PC-3 (cell line): Measurements from ENCODE around the gene TIMP4. TPM values are rescaled to one million over a fixed set of nuclear protein-coding genes. Genes with fewer than 3 reads are reported as not detected.

ENCODE experiments used
- ATAC-seq: fragments of 200-7000 bp; cut with Tn5 transposase; 2 replicates; pipeline ENCODE4 v1.9.1; 2020; ENCODE audit warnings: mild to moderate bottlenecking, moderate library complexity
- BruUV-seq: library from RNA; stranded (reverse); fragments of 400-500 nt; replicated peaks from 2 replicates; lab custom pipeline; 2021; lab: Mats Ljungman, UMichigan
- CTCF ChIA-PET: fragments of 300-600 bp; sonication (Branson Sonifier 250); formaldehyde crosslinking; loops from one replicate; lab custom pipeline; 2022; ENCODE audit warnings: antibody characterized with exemption; lab: Charles Lee
- POLR2A ChIA-PET: fragments of 300-600 bp; sonication (Branson Sonifier 250); formaldehyde crosslinking; loops from one replicate; lab custom pipeline; 2022; ENCODE audit warnings: antibody characterized with exemption; ENCODE audit not compliant: unreplicated experiment; lab: Charles Lee
- DNase-seq: peaks from one replicate; pipeline ENCODE4 v3.0.0-alpha.2; 2015
- H2AFZ ChIP-seq: fragments of 300-600 bp; sonication (generic); 2 replicates; pipeline ENCODE4 v1.6.0; 2016; ENCODE audit warnings: antibody characterized with exemption, low read length
- H3F3A ChIP-seq: fragments of 300-600 bp; sonication (generic); one replicate; pipeline ENCODE4 v1.6.0; 2017; ENCODE audit warnings: antibody characterized with exemption, low read length, control low read depth, mild to moderate bottlenecking; ENCODE audit not compliant: unreplicated experiment
- H3K27ac ChIP-seq: fragments of 300-600 bp; sonication (generic); 2 replicates; pipeline ENCODE4 v1.5.1; 2016; ENCODE audit warnings: mild to moderate bottlenecking, low read length
- H3K27me3 ChIP-seq: fragments of 300-600 bp; sonication (generic); 2 replicates; pipeline ENCODE4 v1.6.1; 2016; ENCODE audit warnings: low read length, mixed read lengths
- H3K36me3 ChIP-seq: fragments of 300-600 bp; sonication (generic); 2 replicates; pipeline ENCODE4 v1.6.1; 2016; ENCODE audit warnings: low read depth, mixed run types, low read length, mixed read lengths
- H3K4me1 ChIP-seq: fragments of 300-600 bp; sonication (generic); 2 replicates; pipeline ENCODE4 v1.5.1; 2016; ENCODE audit warnings: low read length; ENCODE audit not compliant: insufficient read depth
- H3K4me2 ChIP-seq: fragments of 300-600 bp; sonication (generic); 2 replicates; pipeline ENCODE4 v1.6.0; 2016; ENCODE audit warnings: low read length
- H3K4me3 ChIP-seq: fragments of 300-600 bp; sonication (generic); 2 replicates; pipeline ENCODE4 v1.5.1; 2016; ENCODE audit warnings: mild to moderate bottlenecking, low read length, mixed read lengths
- H3K79me2 ChIP-seq: fragments of 300-600 bp; sonication (generic); 2 replicates; pipeline ENCODE4 v1.6.1; 2017; ENCODE audit warnings: low read length, mixed read lengths
- H3K9ac ChIP-seq: fragments of 300-600 bp; sonication (generic); 2 replicates; pipeline ENCODE4 v1.6.0; 2016; ENCODE audit warnings: mild to moderate bottlenecking, low read length
- H3K9me2 ChIP-seq: fragments of 300-600 bp; sonication (generic); replicated peaks from 2 replicates; pipeline ENCODE4 v1.6.1; 2016; ENCODE audit warnings: mixed run types, low read length, mixed read lengths
- H3K9me3 ChIP-seq: fragments of 300-600 bp; sonication (generic); 2 replicates; pipeline ENCODE4 v1.6.1; 2016; ENCODE audit warnings: low read length, mixed read lengths
- H4K20me1 ChIP-seq: fragments of 300-600 bp; sonication (generic); 2 replicates; pipeline ENCODE4 v1.6.1; 2016; ENCODE audit warnings: low read length, mixed read lengths
- EZH2 ChIP-seq: fragments of 300-600 bp; sonication (generic); IDR thresholded peaks from one replicate; pipeline ENCODE4 v1.6.1; 2017; ENCODE audit warnings: antibody characterized with exemption, mild to moderate bottlenecking, low read length; ENCODE audit not compliant: unreplicated experiment
- EZH2phosphoT487 ChIP-seq: fragments of 300-600 bp; sonication (generic); IDR thresholded peaks from 2 replicates; pipeline ENCODE4 v1.6.1; 2018; ENCODE audit warnings: mild to moderate bottlenecking, antibody characterized with exemption, low read length, borderline replicate concordance
- intact Hi-C: fragments of 100-400 bp; cut with micrococcal nuclease; formaldehyde crosslinking; loops from 2 replicates; pipeline ENCODE4 v1.9.0; 2023
- total RNA-seq: library from RNA; depleted of rRNA; stranded (reverse); fragments of >200 nt; gene quantifications from 2 replicates; pipeline ENCODE4 v1.2.3, GENCODE V29; 2014
- TF ChIP-seq, protein P1 (sequence below): fragments of 300-600 bp; sonication (generic); conservative IDR thresholded peaks from 2 replicates; pipeline ENCODE4 v1.5.1; 2017; ENCODE audit warnings: antibody characterized with exemption, low read depth, mild to moderate bottlenecking, low read length

Gene TIMP4
- total RNA-seq, 1 experiment from 2014 or later, result 7.3 TPM

DNA sequence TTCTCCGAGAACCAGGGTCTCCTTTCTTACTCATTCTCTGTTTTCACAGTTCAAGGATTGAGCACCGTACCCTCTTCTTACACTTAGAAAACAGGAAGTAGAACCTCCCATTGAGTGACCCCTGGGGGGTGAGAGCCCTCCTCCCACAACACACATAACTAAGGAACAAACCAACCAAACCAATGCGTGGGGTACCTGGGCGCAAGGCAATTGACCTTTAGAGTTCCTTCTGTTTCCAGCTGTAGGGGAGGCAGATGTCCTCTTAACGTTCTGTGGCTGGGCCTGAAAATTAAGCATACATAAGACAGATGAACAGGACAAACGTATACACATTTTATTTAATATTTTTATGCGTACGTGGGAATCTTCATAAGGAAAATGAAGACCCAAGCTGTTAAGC, 33.5 kb upstream of the TIMP4 start:
- no TSS peak for BruUV-seq
- Histone ChIP-seq H4K20me1 (no peaks in the 10 kb centered on the region), H3K4me1 (peaks cover 65% of the 10 kb centered on the region), H3K4me3 (no peak overlapping the region), H3K36me3 (no peaks in the 10 kb centered on the region), H3K9me2 (no peaks in the 10 kb centered on the region), H3K9me3 (no peaks in the 10 kb centered on the region), H3K9ac (no peak overlapping the region), H3F3A (peaks cover 19% of the 10 kb centered on the region), H3K27ac (peak overlapping the region; percentile 97; the same call in 1 of the 2 replicates), H3K4me2 (no peak overlapping the region), H3K27me3 (no peaks in the 10 kb centered on the region), H3K79me2 (no peaks in the 10 kb centered on the region), H2AFZ (no peak overlapping the region)
- ATAC-seq, result no peak
- no peak for TF ChIP-seq EZH2phosphoT487
- TF ChIP-seq EZH2, result no peak
- TF ChIP-seq, protein P1, sequence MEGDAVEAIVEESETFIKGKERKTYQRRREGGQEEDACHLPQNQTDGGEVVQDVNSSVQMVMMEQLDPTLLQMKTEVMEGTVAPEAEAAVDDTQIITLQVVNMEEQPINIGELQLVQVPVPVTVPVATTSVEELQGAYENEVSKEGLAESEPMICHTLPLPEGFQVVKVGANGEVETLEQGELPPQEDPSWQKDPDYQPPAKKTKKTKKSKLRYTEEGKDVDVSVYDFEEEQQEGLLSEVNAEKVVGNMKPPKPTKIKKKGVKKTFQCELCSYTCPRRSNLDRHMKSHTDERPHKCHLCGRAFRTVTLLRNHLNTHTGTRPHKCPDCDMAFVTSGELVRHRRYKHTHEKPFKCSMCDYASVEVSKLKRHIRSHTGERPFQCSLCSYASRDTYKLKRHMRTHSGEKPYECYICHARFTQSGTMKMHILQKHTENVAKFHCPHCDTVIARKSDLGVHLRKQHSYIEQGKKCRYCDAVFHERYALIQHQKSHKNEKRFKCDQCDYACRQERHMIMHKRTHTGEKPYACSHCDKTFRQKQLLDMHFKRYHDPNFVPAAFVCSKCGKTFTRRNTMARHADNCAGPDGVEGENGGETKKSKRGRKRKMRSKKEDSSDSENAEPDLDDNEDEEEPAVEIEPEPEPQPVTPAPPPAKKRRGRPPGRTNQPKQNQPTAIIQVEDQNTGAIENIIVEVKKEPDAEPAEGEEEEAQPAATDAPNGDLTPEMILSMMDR, result no peak
- ChIA-PET POLR2A (no interaction called here), CTCF (no interaction called here)
- no peak for DNase-seq
- intact Hi-C loops, result no loop called here

DNA sequence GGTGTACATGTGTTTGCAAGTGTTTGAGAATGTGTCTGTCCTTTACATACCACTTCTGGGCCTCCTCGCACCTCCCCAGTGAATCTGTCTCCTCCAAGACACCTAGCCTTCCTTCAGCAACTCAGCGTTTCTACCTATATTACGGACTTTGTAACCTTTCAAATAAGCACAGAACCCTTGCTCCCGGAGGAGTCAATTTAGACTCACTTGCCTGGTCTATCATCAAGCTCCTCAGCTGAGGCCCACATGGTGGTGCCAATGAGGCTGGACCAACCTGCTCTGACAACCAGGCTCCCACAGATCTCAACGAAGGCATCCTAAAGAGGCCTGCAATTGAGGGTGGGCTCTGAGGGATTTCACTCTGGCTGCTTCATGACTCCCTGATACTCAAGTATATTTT, 32.8 kb upstream of the TIMP4 start:
- CTCF ChIA-PET, result no interaction called here

DNA sequence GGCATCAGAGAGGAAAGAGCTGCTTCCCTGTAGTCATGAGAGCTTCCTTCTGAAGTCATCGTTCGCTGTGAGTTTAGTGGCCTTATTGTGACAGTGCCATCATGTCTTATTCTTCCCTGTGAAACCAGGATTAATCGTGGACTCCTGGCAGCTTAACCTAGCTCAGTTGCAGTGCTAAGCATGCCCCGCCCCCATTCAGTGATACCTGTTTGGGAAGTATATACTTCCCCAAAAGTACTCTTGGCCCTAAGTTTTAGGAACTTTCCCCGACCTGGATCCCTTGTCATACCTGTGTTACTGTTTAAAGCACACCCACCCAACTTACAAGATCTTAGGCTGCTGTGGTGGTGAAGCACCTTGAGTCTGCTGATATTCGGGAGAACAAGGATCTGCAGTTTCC, 32.1 kb upstream of the TIMP4 start:
- TF ChIP-seq, protein P1, result no peak
- TF ChIP-seq EZH2 (no peak), EZH2phosphoT487 (no peak)
- no peak overlapping the region for H3K4me3 ChIP-seq

More for the DNA sequence above, 32.8 kb upstream of the TIMP4 start:
- no peak for DNase-seq
- Histone ChIP-seq H3K79me2 (no peaks in the 10 kb centered on the region), H3K27me3 (no peaks in the 10 kb centered on the region), H3K9me2 (no peaks in the 10 kb centered on the region), H3K4me1 (peaks cover 66% of the 10 kb centered on the region), H2AFZ (no peak overlapping the region), H3K4me2 (no peak overlapping the region), H3K9ac (no peak overlapping the region), H4K20me1 (no peaks in the 10 kb centered on the region), H3K27ac (no peak overlapping the region), H3K4me3 (no peak overlapping the region), H3K36me3 (no peaks in the 10 kb centered on the region), H3F3A (peaks cover 19% of the 10 kb centered on the region), H3K9me3 (no peaks in the 10 kb centered on the region)
- no peak for ATAC-seq
- intact Hi-C loops, result no loop called here
- POLR2A ChIA-PET, result no interaction called here
- TF ChIP-seq EZH2 (no peak), EZH2phosphoT487 (no peak)
- TF ChIP-seq, protein P1, result no peak
- BruUV-seq, result no TSS peak

More for the DNA sequence above, 32.1 kb upstream of the TIMP4 start:
- intact Hi-C loops, result no loop called here
- H3F3A ChIP-seq, result peaks cover 19% of the 10 kb centered on the region
- no peaks in the 10 kb centered on the region for H3K27me3 ChIP-seq
- H3K4me1 ChIP-seq, result peaks cover 59% of the 10 kb centered on the region
- ATAC-seq, result no peak
- H4K20me1 ChIP-seq, result no peaks in the 10 kb centered on the region
- DNase-seq, result no peak
- no peak overlapping the region for H3K4me2 ChIP-seq
- no peak overlapping the region for H3K9ac ChIP-seq
- no peaks in the 10 kb centered on the region for H3K9me2 ChIP-seq
- H2AFZ ChIP-seq, result no peak overlapping the region
- BruUV-seq, result no TSS peak
- H3K79me2 ChIP-seq, result no peaks in the 10 kb centered on the region
- H3K36me3 ChIP-seq, result no peaks in the 10 kb centered on the region
- ChIA-PET POLR2A (no interaction called here), CTCF (no interaction called here)
- H3K27ac ChIP-seq, result no peak overlapping the region
- H3K9me3 ChIP-seq, result no peaks in the 10 kb centered on the region
